Stimulated activated CD4-positive, alpha-beta T cell treated with anti-CD3 and anti-CD28 coated beads, Interleukin-1b, Interleukin-23, amount 100 ng/mL, for 1 hour (primary cell): ENCODE data around the gene PANK1.
A peak's percentile ranks its signal among the peaks of the same experiment; 100 is the strongest.
"Not testable (repeated sequence)": the region's sequence is repeated elsewhere in the genome, so short reads cannot be mapped to it uniquely, and the experiment has no call there.

Experiments
- DNase-seq, 2 donors: peaks; one replicate each; pipeline ENCODE4 v3.0.0-alpha.2; 2020; ENCODE audit warnings: low read depth in 2 of 2

The PANK1 gene

DNA sequence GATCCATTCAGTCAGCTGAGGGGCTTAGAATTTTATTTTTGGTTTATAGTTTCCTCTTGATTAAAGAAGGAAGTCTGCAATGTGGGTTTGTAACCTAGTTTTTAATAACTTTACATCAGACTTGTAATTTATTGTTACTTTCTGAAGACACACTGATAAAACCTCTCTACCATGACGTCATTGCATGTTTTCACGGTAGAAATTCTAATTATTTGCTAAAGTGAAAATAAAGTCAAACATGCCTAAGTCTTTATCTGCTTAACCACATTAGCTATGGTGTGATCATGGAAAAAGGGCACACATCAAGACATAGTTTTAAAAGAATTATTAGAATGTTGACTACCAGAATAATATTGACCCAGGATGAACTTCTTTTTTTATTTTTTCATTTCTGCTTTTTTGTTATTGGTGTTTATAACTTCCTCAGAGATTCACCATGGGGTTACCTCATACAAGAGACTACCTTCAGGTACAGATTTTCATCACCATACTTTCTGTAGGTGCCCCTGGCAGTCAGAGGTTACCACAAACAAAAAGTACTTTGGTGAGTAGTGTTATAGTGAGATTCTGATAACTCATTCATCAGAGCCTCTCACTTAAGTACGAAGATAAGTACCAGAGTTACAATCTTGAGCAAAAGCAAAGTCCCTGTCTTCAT is 7.0 kb upstream of the PANK1 start:
- DNase-seq = no peak

DNA sequence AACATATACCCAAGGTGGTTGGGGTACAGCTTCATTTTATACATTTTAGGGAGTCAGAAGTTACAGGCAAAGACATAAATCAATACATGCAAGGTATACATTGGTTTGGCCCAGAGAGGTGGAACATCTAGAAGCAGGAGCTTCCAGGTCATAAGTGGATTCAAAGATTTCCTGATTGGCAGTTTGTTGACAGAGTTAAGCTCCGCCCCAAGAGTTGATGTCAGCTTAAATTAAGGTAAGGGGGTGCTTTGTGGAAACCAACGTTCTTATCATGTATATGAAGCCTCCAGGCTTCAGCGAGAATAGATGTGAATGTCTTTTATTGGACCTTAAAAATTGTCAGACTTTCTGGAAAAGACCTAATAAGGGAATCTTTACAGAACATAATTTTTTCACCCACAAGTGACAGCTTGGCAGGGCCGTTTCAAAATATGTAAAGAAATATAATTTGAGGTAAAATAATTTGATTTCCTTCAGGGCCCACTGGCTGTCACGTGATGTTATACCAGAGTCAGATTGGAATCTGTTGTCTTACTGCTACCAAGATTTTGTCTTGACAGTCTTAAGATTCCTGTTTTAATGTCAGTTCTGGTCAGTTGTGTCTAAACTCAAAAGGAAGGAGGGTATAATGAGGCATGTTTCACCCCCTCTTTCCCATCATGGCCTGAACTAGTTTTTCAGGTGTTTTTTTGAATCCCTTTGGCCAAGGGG is 6.3 kb upstream of the PANK1 start:
- DNase-seq = no peak

DNA sequence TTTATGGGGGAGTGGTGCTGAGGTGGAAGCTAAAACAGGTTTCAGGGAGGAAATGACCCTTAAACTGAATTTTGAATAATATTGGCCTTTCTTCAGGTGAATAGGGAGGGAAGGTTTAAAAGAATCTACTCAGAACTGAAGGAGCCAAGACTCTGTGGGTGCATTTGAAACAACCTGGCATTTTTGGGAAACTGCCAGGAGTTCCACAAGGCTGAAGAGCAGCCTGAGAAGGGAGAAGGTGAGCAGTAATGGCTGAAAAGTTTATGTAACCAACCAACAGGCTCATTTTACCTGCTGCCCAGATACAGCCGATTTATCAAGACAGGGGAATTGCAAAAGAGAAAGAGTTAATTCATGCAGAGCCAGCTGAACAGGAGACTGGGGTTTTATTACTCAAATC is 4.0 kb upstream of the PANK1 start:
- no peak for DNase-seq

DNA sequence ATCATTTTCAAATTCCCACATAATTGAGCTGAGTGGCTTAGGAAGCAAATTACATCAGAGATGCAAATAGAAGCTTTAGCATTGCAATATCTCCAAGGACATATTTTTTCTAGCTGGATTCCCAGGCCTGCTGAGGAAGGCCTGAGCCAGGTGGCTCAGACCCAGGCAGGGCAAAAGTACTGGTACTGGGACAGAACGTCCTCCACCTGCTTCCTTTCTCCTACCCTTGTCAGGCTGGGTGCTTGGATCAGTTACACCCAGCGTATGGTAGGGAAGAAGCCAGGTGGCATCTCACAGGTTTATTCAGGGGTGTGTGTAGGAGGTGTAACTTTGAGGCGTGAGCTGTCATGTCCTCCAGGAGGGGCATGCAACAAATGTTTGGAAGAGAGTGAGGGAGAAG is 3.0 kb upstream of the PANK1 start:
- no peak for DNase-seq

DNA sequence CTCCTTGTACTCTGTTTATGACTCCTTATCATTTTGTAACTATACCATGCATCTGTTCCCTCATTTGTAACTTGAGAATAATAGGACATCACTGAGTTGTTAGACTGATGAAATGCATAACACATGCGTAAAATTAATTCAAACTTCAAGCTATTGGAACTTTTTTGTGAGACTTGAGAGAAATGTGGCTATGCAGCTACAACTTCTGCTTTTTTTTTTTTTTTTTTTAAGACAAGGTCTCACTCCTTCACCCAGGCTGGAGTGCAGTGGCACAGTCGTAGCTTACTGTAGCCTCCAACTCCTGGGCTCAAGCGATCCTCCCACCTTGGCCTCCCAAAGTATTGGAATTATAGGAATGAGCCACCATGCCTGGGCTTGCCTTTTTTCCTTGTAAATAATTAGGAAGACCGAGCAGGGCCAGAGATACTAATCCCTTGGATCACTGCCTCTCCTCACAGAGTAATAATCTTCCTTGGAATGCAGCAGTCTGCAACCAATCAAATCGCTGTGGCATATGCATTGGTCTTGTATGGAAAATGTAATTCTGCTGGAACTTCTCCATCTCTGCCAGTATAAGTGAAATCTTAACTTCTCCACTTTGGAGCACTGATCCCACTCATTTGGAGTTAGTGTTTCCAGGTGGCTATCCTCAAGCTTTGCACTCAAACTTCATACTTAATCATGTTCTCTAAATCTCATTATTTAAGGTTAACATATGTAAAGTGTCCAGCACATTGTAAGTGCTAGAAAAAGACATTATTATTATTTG is 2.0 kb upstream of the PANK1 start:
- no peak for DNase-seq

DNA sequence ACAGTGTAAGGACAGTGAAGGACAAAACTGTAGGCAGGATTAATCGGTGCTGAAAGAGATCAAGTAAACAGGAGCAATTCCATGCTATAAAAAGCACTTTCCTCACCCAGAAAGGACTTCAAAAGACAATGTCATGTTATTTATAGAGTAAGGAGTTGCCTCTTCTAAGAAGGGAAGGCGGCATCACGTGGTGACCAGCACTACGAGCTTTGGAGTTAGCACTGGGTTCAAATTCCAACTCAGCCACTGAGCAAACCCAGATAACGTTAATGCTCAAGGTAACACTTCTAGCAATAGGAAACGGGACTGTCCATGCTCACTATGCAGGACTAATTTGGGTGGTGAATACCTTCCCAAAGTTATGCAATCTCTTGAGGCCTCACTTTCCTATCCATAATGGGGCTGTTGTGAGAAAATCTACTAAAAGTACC is 715 bp upstream of the PANK1 start:
- no peak for DNase-seq

DNA sequence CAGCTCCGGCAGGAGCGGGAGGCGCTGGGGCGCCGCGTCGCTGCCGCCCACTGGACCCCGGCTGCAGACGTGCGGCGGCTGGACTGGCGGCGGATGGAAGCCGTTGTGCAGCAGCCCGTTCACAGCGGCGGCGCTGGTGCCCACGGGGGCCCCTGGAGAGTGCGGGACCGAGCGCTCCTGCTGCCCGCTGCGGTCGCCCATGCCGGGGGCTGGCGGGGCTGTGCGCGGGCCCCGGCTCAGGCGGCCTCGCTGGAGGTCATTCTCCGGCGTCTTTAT is 413 bp downstream of the PANK1 start:
- no peak for DNase-seq

DNA sequence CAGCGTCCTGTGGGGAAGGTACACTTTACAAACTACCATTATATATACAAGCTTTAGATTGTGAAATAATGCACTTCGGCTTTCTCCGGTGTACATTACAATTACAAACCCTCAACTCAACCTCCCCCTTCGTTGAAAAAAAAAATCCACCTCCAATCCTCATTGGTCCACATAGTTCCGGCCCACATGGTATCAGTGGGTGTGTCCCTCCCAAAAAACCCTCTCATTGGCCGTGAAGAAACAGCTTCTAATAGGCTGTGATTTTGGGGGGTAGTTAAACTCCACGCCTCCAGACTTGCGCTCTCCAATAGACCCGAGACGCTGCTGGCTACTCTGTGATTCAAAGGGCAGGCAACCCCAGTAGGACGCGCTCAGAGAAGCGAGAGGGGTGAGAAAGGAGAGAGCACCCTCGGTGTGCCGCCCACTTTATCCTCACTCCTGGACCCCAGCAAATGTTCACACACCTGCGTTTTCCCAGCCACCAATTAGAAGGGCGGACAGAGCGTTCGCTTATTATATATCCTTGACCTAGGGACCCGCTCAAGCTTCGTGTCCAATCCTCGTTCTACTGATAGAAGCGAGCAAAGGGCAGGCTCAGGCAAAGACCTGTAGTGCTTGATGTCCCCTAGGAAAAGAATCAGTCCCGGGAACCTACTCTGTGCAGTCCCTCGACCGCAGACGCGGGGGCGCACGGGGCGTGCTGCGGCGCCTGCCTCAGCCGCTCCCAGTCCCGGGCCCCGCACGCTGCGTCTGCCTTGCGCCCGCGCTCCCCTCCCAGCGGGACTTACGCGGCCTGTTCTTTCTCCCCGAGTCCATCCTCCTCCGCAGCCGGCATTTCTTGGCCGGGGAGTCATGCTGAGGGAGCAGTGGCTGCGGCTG is 991 bp downstream of the PANK1 start:
- peak; percentile 16 to 18 for DNase-seq

DNA sequence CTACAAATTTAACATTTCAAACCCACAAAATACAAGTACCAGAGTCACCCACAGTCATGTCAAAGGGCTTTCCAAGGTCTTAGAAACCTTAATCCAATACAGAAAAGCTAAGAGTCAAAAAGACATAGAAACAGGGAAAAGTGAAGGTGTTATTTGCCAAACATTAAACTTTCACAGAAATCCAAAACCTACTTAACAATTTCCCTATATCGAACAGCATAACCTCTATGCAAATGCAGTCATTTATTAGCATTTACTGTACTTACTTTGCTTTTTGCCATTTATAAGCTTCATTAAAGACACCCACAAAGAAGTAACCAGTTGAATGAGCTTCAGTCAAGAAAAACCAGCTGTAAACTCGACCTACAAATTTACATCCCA is 1.6 kb downstream of the PANK1 start:
- no peak for DNase-seq

DNA sequence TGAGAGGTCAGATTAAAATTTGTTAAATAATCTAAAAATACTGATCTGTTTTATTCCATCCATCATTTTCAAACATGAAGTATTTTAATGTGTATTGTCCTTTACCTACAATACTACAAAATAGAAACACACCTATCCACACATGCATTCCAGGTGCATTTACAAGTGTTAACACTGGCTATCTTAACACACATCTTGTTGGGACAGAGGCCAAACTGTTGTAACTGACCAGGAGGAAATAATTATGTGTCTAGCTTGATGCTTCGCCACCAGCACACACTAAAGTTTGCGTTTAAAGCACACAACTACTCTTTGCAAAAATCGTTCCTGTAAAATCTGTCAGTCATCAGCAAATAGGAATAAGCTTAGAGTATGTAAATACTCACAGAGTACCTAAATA is 2.8 kb downstream of the PANK1 start:
- DNase-seq = no peak

DNA sequence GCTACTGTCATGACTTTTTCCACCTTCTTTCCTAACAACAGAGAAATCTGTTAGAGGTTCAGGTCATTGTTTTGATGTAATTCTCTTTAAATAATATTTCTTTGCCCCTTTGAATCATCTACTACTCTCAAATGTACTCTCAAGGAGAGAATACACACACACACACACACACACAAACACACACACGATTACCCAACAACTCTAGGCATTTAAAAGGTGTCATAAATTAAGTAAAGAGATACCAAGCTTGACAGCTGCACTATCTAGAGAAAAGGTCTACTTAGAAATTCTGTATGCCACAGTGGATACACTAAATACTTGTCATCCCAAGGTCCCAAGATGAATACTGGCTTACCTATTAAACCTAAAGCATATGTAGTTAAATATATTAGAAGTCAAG is 4.8 kb downstream of the PANK1 start:
- no peak for DNase-seq

DNA sequence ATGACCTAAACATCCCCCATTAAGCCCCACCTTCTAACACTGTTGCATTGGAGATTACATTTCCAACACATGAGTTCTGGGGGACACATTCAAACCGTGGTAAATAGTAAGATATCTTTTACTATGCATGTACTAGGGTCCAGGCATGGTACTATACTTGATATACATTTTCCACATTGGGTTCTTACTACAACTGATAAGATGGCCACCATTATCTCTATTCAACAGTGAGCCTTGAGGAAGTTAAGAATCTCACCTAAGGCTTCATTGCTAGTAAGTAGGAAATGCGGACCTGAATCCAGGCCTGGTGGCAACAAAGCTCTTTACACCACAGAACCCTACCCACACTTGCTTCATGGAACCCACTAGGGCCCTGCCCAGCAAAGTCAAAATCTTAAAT is 5.7 kb downstream of the PANK1 start:
- no peak for DNase-seq

DNA sequence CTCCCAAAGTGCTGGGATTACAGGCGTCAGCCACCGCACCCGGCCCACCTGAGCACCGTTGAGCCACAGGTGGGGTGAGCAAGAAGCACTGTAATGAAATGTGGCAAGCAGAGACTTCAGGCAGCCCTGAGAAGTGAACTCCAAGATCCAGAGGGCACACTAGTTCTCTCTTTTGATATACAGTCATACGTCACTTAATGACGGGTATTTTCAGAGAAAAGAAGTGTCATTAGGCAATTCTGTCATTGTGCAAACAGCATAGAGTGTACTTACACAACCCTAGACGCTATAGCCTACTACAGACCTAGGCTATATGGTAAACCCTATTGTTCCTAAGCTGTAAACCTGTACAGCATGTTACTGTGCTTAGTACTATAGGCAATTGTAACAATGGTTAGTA is 7.9 kb downstream of the PANK1 start:
- no peak for DNase-seq

DNA sequence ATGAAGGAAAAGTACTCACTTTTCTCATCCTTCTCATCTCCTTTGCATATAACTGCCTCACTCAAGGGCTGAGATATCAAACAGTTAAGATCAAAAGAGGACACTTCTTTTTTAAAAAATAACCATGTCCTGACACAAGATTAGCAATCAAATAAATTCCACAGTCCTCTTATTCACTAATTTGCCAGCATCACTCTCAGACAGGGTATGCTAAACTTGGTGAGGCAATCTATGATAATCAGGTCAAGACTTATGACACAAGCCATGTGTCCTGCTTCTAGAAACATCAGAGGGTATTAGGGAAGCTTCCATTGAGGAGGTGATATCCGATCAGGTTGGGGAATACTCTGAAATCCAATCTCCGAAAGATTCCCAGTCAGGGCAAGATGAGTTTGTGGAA is 10.4 kb downstream of the PANK1 start:
- no peak for DNase-seq

DNA sequence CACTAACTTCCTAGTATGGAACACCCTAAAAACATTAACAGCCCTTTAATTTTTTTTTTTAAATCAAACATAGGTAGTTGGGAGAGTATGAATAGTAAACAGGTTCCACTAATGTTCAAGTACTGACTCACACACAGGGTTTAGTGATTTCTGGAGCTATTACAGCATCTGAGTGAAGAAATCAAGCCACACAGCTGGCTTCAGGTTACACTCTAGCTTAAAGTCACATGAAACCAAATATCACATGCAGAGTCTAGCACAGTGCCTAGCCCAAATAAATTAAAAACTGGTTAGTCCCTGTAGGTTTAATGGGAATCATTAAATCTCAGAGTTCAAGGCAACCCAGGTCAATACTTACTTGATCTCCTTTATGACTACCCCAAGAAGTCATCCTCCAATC is 11.6 kb downstream of the PANK1 start:
- no peak for DNase-seq

DNA sequence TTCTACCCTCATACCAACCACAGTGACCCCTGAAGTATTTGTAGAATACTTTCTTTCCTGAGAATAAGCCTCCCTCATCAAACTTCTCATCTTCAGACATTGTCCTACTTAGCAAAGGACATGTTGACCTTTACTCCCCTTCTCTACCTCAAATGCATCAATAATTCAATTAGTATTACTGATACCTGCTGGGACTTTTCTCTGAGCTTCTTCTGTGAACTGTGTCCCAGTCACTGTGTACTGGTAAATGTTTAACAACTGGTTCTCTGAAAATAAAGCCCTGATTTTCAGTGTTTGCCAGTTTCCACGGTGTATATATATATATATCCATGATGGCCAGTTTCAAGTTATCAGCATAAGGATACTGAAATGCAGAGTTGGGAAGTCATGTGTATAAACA is 12.2 kb downstream of the PANK1 start:
- no peak for DNase-seq

DNA sequence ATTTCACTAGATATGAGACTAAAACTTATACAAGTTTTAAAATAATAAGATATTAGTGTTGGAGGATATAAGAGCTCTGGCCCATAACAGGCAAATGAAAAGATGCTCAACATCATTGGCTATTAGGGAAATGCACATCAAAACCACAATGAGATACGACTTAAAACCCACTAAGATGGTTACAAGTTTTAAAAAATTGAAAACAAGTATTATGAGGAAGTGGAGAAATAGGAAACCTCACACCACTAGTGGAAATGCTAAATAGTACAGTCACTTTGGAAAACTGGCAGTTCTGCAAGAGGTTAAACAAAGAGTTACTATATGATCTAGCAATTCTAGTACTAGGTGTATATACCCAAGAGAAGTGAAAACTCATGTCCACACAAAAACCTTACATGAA is 17.2 kb downstream of the PANK1 start:
- DNase-seq = no peak

DNA sequence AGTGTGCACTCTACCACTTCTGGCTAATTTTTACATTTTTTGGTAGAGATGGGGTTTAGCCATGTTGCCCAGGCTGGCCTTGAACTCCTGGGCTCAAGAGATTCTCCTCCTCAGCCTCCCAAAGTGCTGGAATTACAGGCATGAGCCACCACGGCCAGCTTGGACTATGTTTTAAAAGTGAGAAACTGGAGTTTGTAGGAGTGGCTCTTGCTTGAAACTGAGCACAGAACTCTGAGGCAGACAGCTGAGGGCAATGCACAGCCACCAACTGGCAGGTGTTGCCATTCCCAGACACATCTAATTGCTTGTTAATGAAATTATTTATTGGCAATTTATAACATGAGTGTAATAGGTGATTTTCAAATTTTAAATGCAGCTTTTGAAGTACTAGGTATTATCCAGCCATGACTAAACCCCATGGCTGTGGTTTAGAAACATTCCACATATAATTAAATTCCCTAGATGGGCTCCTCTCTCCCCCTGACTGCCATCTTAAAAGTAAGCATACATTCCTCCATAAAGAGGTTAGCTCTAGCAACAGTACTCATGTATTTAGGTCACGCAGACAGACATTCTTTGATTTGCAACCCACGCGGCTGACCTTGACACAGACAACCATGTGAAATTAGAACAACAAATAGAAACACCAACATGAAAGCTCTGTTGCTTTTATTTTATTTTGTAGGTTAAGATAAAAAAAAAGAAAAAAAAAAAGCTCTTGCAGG is 19.8 kb downstream of the PANK1 start:
- DNase-seq = no peak

DNA sequence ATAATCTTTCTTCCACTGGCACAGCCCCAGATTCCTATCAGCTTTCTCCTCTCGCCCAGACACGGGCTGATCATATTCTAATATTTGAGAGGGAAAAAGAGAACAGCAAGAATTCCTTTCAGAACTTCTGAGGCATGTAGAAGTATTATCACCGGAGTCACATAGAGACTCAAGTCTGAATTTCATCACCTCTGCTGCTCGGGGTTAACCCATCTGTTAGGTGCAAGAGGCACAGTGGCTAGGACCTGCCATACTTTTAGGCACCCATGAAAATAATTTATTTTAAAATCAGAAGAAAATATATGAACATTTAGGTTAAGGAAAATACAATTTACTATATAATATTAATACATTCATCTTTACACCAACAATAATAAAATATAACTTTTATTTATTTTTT is 21.0 kb downstream of the PANK1 start:
- DNase-seq = no peak

DNA sequence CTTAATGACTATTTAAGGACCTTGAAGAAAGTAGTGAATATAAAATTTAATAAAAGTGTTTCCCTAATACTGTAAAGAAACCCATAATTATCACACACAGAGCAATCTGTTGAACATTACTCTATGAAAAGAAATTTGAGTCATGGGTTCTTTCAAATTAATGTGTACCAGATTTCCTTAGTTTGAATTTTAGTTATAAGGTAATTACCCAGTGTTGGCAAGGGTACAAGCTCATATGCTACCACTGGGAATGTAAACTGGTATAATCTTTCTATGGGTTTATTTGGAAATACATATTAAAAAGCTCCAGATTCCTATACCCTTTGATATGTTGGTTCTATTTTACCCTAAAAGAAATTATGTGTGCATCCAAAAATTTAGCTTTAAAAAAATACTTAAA is 22.9 kb downstream of the PANK1 start:
- DNase-seq = no peak

DNA sequence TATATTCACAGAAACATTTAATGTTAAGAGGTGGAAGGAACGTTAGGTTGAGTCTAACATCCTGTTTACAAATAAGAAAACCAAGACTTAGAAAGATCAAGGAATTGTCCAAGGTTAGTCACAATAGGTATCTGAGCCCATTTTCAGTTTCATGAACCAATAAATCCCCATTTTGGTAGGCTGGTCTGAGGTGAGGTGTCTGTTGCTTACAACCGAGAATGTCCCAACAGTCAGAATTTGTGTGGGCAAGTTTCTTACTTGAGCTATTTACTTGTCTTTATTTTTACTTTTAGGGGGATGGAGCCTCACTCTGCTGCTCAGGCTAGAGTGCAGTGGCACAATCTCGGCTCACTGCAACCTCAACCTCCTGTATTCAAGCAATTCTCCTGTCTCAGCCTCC is 23.6 kb downstream of the PANK1 start:
- no peak for DNase-seq

DNA sequence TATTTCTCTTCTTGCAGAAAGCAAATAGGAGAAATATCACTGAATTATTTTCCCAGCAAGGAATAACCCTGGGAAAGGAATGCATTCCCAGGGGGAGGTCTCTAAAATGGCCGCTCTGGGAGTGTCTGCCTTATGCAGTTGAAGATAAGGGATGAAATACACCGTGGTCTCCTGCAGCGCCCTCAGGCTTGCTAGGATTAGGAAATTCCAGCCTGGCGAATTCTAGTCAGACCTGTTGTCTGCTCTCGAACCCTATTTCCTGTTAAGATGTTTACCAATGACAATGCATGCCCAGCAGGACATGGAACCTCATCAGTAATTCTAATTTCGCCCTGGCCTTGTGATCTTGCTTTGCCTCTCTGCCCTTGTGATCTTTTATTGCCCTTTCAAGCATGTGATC is 24.7 kb downstream of the PANK1 start:
- not testable (repeated sequence) for DNase-seq
